Stimulated activated CD8-positive, alpha-beta memory T cell treated with anti-CD3 and anti-CD28 coated beads, Interleukin-4, amount 100 ng/mL, for 24 hours (primary cell): ENCODE data around the gene RIT1.

ENCODE experiments used
- DNase-seq: peaks from one replicate; pipeline ENCODE4 v3.0.0-alpha.2; 2020; ENCODE audit warnings: low read depth

Gene RIT1, protein sequence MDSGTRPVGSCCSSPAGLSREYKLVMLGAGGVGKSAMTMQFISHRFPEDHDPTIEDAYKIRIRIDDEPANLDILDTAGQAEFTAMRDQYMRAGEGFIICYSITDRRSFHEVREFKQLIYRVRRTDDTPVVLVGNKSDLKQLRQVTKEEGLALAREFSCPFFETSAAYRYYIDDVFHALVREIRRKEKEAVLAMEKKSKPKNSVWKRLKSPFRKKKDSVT

GRCh38 chr1:155911156-155912055, at the start of gene RIT1:
Gene RIT1, minus strand, starts transcription at chr1:155911349. Its CDS starts 588 bp downstream, at chr1:155910761.
- peak; percentile 78 for DNase-seq

DNA sequence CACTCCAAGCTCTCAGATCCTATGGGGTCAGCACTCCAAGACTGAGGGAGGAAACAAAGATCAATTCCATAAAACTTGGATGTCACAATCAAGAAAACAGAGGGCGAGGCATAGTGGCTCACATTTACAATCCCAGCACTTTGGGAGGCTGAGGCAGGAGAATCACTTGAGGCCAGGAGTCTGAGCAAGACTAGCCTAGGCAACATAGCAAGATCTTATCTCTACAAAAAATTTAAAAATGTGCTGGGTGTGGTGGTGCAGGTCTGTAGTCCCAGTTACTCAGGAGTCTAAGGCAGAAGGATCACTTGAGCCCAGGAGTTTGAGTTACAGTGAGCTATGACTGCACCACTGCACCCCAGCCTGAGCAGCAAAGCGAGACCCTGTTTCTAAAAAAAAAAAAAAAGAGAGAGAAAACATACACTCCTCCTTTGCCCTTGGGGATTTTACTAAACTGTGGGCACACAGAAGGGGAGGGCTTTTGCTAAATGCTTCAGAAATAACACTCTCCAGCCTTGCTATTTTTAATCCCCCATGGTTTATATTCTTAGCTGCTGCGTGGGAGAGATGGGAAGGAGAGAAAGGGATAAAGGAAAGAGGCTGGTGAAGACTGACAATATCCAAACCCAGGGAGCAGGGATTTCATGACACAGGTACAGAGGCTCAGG, 49.1 kb upstream of the RIT1 start:
- no peak for DNase-seq

DNA sequence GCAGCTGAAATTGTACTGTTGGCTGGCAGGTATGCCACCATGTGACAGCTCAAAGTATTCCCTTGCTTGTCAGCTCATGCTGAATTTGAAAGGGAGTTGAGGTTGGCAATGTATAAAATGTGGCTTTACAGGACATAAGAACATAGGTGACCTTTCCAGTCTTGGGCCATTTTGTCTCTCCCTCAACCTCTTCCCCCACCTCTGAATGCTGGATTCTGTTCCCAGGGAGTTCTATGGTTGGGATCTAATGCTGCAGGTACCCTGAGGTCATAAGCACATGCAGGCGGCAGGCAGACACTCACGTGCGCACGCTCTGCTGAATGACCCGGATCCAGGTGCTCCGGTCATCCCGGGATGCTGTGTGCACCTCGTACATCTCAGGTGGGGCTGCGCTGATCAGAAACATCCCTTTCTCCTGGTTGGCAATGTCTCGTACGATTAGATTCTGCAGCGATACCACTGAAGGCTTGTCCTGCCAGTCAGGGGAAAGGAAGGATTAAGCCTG, 46.3 kb upstream of the RIT1 start:
- no peak for DNase-seq

DNA sequence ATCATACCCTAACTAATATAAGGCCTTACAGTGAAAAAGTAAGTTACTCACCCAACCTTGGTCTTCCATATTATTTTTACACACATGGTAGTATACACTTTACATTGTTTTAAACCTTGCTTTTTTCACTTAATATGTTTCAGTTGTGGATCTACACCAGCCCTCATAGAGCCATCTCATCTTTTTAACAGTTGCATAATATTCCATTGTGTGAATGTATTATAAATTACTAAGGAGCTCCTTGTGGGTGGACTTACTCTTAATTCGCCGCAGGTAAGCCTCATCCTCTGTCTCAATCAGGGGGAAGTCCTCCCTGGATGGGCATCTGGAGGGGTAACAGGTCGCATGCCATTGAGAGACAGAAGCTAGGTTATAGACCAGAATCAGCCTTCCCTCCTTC, 43.5 kb upstream of the RIT1 start:
- DNase-seq: no peak

- no peak for DNase-seq
Measured at GRCh38 chr1:155952505-155952890, 41.3 kb upstream of the RIT1 start.

- no peak for DNase-seq
Measured at GRCh38 chr1:155951753-155952504, 40.8 kb upstream of the RIT1 start.

DNA sequence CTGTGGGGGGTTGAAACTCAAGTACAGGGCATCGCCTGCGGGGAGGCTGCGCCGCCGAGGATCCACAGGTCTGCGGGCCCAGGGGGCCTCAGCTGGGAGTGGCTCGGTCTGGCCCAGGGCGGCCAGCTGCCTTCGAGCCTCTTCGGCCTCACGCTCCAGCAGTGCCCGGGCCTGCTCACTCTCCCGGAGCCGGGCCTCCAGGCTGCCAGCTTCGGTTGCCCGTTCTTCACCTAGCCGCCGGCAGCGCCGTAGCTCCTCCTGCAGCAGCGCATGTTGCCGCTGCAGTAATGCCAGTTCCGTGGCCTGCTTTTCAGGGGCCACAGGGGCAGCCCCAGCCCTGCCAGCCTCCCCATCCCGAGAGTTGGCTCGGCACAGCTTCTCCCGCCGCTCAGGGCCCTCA, 39.7 kb upstream of the RIT1 start:
- no peak for DNase-seq

DNA sequence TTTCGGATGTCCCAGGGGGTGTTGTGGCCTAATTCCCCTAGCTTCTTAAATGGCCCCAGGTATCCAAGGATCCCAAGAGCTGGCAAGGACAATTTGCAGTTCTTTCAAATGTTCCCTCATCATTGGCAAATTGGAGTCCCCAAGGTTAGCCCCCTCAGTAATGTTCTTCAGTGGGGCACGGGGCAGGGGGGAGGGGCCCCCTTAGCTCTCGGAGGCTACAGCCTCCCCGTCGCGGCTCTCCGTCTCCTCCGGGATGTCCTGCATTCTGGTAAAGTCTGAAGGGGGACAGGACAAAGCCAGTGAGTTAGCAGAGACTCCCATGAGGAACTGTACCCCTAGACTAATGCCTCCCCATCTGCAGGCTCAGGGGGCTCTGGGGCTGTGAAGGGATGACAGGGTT, 36.6 kb upstream of the RIT1 start:
- DNase-seq: no peak

- no peak for DNase-seq
Measured at GRCh38 chr1:155947292-155947691, 36.1 kb upstream of the RIT1 start.

GRCh38 chr1:155946633-155947219, 35.6 kb upstream of the RIT1 start:
- no peak for DNase-seq

DNA sequence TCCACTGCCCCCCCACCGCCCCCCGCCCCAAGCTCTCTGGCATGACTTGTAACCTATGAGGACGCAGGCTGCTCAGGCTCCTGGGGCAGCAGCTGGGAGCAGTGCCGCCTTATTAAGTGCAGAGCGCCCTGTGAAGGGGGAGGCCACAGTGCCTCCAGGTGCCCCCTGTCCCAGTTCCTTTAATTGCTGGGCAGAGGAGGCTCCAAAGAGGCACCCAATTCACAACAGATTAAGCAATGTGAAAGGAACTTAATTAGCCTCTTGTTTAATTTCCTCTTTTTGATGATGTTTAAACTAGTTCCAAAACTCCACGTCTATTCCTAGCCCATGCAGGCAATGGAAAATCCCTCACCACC, 33.3 kb upstream of the RIT1 start:
- no peak for DNase-seq

DNA sequence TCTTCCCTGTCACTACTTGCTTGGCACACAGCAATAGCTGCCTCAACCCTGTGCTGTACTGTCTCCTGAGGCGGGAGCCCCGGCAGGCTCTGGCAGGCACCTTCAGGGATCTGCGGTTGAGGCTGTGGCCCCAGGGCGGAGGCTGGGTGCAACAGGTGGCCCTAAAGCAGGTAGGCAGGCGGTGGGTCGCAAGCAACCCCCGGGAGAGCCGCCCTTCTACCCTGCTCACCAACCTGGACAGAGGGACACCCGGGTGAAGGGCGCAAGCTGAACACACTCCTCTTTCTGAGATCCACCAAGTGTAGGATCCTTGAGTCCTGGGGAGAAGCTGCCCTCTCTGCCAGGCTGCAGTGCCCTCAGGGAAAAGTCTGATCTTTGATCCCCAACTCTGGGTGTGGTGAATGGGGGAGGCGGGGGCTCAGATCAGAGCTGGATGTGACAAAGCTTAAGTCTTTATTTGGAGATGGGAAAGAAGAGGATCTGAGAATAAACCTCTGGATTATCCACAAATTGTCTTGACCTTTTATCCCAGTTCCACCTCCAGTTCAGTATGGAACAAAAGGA, 31.5 kb upstream of the RIT1 start:
- DNase-seq: no peak

DNA sequence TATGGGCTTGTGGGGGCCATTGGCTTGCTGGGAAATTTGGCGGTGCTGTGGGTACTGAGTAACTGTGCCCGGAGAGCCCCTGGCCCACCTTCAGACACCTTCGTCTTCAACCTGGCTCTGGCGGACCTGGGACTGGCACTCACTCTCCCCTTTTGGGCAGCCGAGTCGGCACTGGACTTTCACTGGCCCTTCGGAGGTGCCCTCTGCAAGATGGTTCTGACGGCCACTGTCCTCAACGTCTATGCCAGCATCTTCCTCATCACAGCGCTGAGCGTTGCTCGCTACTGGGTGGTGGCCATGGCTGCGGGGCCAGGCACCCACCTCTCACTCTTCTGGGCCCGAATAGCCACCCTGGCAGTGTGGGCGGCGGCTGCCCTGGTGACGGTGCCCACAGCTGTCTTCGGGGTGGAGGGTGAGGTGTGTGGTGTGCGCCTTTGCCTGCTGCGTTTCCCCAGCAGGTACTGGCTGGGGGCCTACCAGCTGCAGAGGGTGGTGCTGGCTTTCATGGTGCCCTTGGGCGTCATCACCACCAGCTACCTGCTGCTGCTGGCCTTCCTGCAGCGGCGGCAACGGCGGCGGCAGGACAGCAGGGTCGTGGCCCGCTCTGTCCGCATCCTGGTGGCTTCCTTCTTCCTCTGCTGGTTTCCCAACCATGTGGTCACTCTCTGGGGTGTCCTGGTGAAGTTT, 30.8 kb upstream of the RIT1 start:
- no peak for DNase-seq

GRCh38 chr1:155940993-155941844, 30.1 kb upstream of the RIT1 start, which contains the start of gene RXFP4:
Gene RXFP4, plus strand, starts transcription at chr1:155941638. Its CDS starts 72 bp downstream, at chr1:155941710.
- DNase-seq: no peak

DNA sequence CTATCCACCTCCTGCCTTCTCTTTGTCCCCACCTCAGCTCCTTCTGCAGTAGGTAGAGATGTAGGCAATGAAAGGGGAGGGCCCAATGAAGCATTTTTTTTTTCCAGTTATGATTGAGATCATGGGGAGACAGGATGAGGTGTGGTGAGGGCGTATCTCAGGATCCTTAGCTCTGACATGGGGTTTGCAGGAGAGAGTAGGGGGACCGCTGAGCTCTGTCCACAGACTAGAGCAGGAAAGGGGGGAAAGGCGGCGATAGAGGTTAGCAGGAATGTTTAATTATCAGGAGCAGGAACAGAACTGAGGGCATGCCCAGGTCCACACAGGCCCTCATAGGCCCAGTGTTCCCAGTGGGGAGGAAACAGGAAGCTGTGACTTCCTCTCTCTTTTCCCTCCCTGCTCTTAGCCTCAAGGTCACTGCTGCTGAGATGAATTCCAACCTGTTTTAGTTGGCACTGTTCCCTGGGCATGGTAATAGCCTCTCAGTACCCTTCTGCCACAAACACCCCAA, 29.4 kb upstream of the RIT1 start:
- no peak for DNase-seq

DNA sequence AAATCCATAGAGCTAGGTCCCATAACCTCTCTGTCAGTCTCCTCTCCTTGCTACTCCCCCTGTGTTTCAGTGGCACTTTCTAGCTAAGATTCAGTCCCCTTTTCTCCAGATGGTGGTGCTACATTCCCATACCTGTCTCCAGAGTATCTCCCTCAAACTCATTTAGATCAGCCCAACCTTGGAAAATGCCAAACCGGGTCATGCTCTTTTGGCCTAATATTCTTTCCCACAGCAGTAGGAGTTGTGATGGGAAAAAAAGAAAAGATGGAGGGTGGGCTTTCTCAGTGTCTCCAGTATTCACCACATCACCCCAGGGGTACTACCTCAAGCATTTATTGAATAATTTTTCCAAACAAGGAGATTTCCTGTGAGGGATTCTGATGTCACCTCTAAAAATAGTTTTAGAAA, 27.1 kb upstream of the RIT1 start:
- DNase-seq: no peak

DNA sequence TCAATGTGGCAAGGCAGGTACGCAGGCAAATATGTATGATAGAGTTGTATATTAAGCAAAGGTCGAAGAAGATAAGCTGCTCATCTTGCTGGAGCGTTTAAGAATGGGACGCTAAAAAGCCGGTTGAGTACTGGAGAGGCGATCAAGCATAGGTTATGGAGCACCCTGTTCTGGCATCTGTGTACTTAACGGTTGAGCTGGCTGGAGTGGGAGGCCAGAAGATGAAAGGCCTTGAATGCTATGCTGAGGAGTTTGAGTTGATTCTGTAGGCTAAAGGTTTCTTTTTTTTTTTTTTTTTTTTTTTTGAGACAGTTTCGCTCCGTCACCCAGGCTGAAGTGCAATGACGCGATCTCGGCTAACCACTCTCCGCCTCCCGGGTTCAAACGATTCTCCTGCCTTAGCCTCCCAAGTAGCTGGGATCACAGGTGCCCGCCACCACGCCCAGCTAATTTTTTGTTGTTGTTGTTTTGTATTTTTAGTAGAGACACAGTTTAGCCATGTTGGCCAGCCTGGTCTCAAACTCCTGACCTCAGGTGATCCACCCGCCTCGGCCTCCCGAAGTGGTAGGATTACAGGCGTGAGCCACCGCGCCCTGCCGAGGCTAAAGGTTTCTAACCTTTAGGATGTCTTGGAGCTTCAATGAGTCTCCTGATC, 23.9 kb upstream of the RIT1 start:
- DNase-seq: no peak

DNA sequence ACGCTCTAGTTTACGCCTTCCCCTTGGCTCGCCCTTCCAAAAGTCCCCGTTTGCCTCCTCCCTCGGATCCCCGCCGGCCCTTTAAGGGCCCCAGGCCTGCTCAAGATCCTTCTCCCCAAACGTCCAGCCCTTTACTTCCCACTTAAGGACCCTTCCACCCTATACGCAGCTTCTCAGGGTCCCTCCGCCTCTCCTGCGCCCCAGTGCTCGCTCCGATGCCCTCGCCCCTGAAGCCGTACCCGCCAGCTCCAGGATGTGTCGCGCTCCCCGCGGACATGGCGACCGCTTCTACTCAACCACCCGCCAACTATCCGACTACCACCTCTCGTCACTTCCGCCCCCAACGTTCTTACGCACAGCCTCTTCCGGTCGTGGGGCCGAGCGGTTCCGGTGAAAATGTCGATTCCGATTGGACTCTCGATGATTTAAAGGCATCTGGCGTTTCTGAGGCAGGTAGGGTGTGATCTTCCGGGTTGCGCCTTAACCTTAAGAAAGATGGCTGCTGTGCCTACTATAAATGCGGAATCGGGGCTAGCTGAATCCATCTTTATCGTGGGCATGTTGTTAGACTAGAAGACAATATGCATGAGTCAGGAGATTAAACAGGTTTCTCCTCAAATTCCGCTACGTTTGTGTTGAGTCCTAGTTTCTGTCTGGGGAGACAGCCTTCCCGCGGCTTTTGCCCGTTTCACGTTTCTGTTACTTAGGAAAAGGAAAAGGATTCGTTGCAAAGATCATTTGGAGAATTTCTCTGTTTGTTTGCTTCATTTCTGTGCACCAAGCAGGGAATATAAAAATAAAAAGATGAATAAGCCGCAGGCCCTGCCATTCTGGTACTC, 23.2 kb upstream of the RIT1 start, which contains the start of gene KHDC4:
TSS of gene KHDC4 (minus strand) at position 317 of the 839 bp plus-strand sequence. CDS start at position 277, 40 bp downstream.
- DNase-seq: peak; percentile 84
